Brain microvascular endothelial cell (primary cell): Measurements from ENCODE around the gene SHC3.

Experiments used
- DNase-seq: peaks from one replicate; pipeline ENCODE4 v3.0.0-alpha.2; 2020
- H3K27ac ChIP-seq: fragments of 250-450 bp; sonication (Bioruptor Pico); 2 replicates; pipeline ENCODE4 v1.5.1; 2020; ENCODE audit warnings: mild to moderate bottlenecking, moderate library complexity
- H3K27me3 ChIP-seq: fragments of 250-450 bp; sonication (Bioruptor Pico); replicated peaks from 2 replicates; pipeline ENCODE4 v1.5.1; 2020; ENCODE audit warnings: mild to moderate bottlenecking
- H3K36me3 ChIP-seq: fragments of 250-450 bp; sonication (Bioruptor Pico); replicated peaks from 2 replicates; pipeline ENCODE4 v1.5.1; 2020; ENCODE audit warnings: mild to moderate bottlenecking
- H3K4me3 ChIP-seq: 2 replicates; pipeline ENCODE4 v1.5.1; 2011; ENCODE audit warnings: low read depth, mild to moderate bottlenecking, control low read depth, low read length, moderate library complexity
- in situ Hi-C: cut with HindIII; loops from 2 replicates; pipeline ENCODE4 v1.10.0; 2017; ENCODE audit warnings: low sequenced_read_pairs, low pct_ligation_motif_present
- TF ChIP-seq, protein P1 (sequence below): IDR thresholded peaks from 2 replicates; pipeline ENCODE4 v1.5.1; 2011; ENCODE audit warnings: low read depth, mild to moderate bottlenecking, moderate library complexity, low read length, control low read depth, inconsistent platforms; ENCODE audit errors: missing control alignments

The SHC3 gene

DNA sequence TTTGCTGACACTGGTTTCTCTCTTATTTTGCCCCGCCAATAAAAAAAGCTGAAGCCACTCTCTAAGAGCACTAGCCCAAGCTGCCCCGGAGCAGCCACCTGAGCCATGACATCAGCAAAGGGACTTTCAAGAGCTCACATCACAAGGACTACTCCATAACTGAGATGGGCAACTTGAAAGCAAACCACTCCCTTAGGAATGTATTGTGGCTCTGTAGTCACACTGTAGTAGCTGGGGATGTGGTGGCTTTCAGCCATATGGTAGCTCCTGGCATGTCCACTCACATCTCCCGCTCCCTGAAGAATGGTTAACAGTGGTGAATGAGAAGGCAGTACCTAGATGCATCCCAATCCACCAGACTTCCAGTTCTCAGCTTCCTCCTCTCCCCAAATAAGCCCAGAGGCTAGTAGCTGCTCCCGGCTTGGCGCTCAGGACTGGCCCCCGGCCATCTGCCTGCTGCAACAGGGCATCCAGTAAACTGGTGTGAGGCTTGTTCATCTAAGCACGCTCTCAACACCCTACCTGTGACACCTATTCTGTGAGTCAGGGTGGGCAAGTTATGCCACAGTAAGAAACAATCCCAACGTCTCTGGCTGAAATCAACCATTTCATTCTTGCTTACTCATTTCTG, 123.6 kb downstream of the SHC3 start:
- Histone ChIP-seq H3K27ac (no peak overlapping the region), H3K4me3 (no peak overlapping the region), H3K36me3 (no peaks in the 10 kb centered on the region), H3K27me3 (no peaks in the 10 kb centered on the region)
- TF ChIP-seq, protein P1, sequence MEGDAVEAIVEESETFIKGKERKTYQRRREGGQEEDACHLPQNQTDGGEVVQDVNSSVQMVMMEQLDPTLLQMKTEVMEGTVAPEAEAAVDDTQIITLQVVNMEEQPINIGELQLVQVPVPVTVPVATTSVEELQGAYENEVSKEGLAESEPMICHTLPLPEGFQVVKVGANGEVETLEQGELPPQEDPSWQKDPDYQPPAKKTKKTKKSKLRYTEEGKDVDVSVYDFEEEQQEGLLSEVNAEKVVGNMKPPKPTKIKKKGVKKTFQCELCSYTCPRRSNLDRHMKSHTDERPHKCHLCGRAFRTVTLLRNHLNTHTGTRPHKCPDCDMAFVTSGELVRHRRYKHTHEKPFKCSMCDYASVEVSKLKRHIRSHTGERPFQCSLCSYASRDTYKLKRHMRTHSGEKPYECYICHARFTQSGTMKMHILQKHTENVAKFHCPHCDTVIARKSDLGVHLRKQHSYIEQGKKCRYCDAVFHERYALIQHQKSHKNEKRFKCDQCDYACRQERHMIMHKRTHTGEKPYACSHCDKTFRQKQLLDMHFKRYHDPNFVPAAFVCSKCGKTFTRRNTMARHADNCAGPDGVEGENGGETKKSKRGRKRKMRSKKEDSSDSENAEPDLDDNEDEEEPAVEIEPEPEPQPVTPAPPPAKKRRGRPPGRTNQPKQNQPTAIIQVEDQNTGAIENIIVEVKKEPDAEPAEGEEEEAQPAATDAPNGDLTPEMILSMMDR: no peak
- in situ Hi-C loops: no loop called here
- no peak for DNase-seq

DNA sequence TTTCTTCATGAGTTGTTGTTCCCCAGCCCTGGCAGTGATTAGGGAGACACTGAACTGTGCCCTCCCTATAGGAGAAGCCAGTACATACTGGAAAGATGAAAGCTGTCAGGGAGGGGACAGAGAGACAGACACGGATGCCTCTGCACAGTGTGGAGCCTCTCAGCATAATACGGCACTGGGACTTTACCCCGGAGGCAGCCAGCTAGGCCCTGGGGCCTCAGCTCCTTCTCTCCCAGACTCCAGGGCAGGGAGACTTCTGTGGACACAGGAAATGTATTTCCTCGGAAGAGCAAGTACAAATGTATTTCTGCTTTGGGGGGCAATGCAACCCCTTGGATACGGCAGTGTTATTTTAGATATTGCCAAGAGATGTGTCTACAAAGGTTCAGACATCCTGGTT, 125.3 kb downstream of the SHC3 start:
- H3K27ac ChIP-seq: no peak overlapping the region

DNA sequence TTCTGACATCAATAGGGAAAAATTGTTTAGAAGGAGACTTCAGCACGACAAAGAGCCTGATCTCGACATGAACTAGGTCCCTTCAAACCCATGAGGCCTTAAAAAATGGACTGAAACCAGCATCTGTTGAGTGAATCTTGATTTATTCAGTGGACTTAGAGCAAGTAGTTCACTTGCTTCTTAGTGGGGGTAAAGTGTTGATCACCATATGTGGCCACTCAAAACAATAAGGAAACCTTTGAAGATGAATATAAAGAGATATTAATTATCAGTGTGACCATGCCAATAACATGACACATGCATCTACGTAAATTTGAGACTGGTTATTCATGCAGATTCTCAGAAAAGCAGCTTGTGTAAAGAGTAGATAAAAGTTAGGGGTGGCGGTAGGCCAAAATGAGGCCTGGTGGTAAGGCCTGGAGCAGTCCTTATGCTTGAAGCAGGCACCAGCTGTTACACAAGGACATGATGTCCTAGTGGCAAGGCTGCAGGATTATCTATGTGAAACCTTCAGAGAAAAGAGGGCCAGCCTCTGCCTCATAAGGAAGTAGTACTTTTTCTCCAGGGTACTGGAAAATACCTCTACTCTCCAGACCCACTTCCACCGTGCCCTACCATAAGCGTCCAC, 126.0 kb downstream of the SHC3 start:
- no peak for DNase-seq
- no peak overlapping the region for H3K27ac ChIP-seq
- in situ Hi-C loops: no loop called here
- peaks cover 5% of the 10 kb centered on the region for H3K36me3 ChIP-seq
- H3K27me3 ChIP-seq: no peaks in the 10 kb centered on the region
- TF ChIP-seq, protein P1: no peak
- no peak overlapping the region for H3K4me3 ChIP-seq

More for the DNA sequence above, 125.3 kb downstream of the SHC3 start:
- no peak for DNase-seq
- TF ChIP-seq, protein P1: no peak
- no peak overlapping the region for H3K4me3 ChIP-seq
- peaks cover under 1% of the 10 kb centered on the region for H3K36me3 ChIP-seq
- no peaks in the 10 kb centered on the region for H3K27me3 ChIP-seq
- in situ Hi-C loops: no loop called here

DNA sequence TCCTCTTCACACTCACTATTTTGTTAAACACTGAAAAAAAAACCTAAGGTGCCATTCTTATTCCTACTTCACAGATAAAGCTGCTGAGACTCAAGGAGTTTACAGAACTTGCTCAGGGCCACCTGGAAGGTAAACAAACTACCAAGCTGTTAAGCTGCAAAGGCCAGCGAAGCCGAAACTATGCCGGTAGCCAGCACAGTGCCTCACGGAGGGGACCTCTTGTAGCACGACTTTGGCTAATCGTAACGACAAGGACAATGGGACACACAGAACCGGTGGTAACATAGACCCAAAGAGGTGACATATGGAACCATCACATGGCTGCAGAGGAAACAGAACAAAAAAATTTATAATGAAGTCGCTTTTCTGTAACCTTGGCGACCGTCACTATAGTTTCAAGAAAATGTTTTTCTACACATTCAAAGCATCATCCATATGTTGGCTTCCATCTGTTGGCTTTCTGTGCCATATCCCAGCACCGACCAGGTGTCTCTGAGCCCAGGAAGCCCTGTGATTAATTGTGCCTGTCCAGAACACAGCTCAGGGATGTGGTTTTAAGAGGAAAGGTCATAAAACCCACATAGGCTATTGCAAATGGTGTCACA, 127.1 kb downstream of the SHC3 start:
- TF ChIP-seq, protein P1: no peak
- in situ Hi-C loops: no loop called here
- no peak overlapping the region for H3K4me3 ChIP-seq
- DNase-seq: no peak
- no peaks in the 10 kb centered on the region for H3K27me3 ChIP-seq
- H3K36me3 ChIP-seq: peaks cover 6% of the 10 kb centered on the region
- H3K27ac ChIP-seq: no peak overlapping the region

DNA sequence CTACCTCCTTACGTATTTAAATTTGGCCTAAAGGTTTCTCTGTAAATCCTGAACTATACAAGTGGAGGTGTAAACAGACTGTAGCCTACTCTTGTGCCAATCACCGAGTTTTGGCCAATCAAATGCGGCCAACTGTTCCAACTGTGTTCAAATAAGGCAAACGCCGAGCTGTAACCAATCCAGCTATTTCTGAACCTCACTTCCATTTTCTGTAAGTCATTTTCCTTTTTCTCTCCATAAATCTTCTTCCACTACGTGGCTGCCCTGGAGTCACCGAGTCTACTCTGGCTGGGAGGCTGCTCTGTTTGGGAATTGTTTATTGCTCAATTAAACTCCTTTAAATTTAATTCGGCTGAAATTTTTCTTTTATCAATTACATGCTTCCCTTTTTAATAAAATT, 129.0 kb downstream of the SHC3 start:
- H3K27ac ChIP-seq: no peak overlapping the region
- TF ChIP-seq, protein P1: no peak
- H3K4me3 ChIP-seq: no peak overlapping the region
- in situ Hi-C loops: no loop called here
- DNase-seq: no peak
- peaks cover 13% of the 10 kb centered on the region for H3K36me3 ChIP-seq
- no peaks in the 10 kb centered on the region for H3K27me3 ChIP-seq

DNA sequence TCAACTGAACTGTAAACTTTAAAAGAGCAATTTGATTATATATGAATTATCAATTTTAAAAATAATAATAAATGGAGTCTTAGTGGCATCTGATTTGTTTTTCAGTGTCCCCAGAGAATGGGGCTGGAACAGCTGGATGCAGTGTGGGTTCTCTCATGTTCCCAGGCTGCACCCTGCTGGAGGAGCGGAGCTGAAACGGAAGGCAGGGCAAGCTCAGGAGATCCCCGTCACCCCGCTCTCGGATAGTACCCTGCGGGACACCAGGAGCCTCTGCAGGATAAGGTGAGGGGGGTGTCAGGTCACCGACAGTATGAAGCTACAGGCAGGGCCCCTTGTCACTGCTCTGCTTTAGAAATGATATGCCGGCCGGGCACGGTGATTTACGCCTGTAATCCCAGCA, 130.0 kb downstream of the SHC3 start:
- TF ChIP-seq, protein P1: no peak
- H3K27ac ChIP-seq: no peak overlapping the region
- no peaks in the 10 kb centered on the region for H3K27me3 ChIP-seq
- peaks cover 20% of the 10 kb centered on the region for H3K36me3 ChIP-seq
- no peak for DNase-seq
- H3K4me3 ChIP-seq: no peak overlapping the region
- in situ Hi-C loops: no loop called here
